GM12872 (cell line): ENCODE measurements around the gene WARS2.
A peak's percentile ranks its signal among the peaks of the same experiment; 100 is the strongest.

Experiments used
- TF ChIP-seq, protein P1 (sequence below): IDR thresholded peaks from 3 replicates; pipeline ENCODE4 v1.5.1; 2011; ENCODE audit warnings: low read depth, mild to moderate bottlenecking, low read length, moderate library complexity; ENCODE audit not compliant: insufficient read depth

Gene WARS2

DNA sequence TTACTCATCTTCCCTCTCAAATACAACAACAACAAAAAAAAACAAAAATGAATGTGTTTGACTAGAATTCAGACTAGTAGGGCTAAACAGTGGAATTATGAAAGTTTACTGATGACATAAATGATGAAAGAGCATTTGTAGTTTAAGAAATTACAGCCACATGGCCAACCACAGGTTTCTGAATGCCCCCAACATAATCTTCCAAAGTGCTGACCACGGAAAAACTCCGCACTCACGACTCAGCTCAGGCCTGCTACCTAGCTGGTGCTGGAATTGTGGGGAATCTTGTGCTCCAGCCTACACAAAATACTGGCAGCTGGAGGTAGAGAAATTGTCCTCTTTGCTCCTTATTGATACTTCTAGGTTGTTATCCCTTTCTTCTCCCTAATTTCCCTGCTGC is 128.7 kb downstream of the WARS2 start:
- TF ChIP-seq, protein P1, sequence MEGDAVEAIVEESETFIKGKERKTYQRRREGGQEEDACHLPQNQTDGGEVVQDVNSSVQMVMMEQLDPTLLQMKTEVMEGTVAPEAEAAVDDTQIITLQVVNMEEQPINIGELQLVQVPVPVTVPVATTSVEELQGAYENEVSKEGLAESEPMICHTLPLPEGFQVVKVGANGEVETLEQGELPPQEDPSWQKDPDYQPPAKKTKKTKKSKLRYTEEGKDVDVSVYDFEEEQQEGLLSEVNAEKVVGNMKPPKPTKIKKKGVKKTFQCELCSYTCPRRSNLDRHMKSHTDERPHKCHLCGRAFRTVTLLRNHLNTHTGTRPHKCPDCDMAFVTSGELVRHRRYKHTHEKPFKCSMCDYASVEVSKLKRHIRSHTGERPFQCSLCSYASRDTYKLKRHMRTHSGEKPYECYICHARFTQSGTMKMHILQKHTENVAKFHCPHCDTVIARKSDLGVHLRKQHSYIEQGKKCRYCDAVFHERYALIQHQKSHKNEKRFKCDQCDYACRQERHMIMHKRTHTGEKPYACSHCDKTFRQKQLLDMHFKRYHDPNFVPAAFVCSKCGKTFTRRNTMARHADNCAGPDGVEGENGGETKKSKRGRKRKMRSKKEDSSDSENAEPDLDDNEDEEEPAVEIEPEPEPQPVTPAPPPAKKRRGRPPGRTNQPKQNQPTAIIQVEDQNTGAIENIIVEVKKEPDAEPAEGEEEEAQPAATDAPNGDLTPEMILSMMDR: no peak

DNA sequence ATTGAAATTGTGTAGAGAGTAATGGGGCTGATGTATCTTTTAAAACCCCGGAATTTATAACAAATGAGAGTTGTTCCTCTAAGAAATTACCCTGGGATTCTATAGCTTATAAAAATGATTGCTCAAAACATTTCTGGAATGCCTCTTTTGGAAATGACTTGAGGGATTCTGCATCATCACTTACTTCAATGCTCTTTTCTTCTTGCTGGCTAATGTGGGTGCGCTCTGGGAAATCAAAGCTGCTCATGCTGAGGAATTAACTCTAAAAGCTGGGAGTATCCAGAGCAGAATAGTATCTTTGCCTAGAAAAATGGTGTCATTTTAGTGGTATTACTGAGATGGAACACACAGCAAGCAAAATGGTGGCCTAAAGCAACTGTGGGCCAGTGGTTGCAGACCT is 129.3 kb downstream of the WARS2 start:
- TF ChIP-seq, protein P1: no peak

DNA sequence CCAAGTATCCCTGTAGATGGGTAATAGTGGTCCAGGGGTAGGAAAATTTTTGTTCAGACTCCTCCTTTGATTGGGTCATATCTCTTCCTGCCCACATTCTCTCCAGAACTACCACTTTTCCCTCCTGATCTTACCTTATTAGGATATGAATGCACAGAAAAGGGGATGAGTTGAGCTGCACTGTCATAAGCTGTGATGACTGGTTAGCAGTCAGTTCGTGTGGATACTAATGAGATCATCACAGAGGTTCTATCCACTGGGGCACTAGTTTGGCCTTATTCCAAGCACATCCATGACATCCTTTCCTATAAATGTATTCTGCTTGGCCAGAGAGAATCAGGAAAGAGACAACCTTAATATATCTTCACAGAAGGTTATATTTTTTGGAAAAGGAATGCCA is 130.3 kb downstream of the WARS2 start:
- TF ChIP-seq, protein P1: no peak

DNA sequence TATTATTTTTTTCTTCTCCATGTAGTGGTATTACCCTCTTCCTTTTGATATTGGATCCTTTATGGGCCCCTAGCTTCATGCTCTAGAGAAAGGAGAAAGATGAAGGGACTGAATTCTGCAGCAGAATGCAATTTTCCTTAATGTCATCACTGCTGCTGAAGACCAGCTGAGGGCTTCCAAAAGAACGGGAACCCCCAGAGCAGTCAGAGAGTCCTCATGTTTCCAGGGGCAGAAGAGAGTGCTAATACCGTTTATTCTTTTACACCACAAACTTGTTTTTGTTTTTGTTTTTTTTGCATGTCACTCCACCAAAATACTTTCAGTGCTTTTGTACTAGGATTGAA is 131.2 kb downstream of the WARS2 start:
- TF ChIP-seq, protein P1: no peak

DNA sequence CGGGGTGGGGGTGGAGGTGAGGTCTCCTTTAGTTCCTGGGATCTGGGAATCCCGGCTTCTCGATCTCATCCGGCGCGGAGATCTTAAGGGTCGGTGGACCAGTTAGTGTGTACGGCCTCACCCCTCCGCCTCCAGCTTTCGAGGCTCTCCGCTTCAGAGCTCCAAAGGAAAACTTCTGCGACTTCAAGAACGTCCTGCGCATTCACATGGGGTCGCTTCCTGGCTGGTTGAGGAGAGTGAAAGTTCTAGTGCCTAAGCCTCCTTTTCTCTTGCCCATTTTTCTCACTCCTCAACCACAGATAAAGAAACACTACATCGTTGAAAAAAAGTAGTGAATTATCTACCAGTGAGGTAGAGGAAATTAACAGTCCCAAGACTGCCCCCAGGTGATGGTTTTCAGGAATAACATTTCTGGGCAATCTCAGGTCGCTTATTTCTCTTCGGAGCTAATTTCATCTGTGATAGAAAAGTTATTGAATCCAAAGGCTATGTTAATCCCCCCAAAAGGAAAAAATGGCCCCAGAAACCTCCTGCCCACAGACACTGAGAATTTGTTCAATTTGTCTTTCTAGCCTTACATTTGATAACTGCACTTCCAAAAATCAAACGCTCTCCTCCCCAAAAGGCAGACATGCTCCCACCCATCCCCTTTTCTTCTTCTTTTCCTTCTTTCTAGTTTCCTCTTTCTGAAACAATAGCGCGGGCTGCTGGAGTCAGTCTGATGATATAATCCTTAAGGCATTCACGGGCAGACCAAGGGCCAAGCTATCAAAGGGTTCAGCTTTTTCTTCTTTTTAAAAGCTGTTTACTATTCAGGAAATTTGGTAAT is 131.8 kb downstream of the WARS2 start:
- TF ChIP-seq, protein P1: peak; percentile 63

DNA sequence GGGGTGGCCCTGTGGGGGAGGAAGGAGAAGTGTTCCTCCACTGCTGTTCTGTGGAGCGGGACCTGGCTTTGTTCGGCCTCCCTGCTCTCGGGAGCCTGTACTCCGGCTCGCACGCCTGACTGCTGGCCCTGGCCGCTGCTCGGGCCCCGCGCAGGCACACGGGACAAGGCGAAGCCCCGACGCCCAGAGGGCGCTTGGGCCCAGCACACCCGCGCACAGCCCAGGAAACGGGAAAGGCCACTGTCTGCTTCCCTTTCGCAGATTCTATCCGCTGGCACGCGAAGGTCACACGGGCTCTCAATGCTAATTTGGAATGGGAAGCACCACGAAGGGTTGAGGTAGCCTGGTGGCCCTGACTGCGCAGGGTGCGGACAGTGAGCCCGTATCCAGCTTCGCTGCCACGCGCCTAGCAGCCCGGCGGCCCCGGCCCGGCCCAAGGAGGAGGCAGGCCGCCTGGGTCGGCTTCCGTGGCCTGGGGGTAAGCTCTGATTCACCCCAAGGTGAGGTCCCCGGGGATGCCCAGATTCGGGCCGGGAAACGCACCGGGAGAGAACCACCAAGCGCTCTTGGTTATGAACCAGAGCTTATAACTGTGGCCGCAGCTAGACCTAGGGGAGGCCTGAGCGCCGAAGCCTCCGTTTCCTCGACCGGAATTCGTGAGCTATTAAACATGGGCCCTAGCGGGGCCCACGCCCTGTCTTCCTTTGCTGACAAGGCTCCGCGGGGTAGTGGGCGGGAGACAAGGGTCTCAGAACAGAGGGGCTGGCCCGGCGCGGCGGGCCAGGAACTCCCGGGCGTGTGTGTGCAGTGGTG is 132.6 kb downstream of the WARS2 start:
- TF ChIP-seq, protein P1: no peak

DNA sequence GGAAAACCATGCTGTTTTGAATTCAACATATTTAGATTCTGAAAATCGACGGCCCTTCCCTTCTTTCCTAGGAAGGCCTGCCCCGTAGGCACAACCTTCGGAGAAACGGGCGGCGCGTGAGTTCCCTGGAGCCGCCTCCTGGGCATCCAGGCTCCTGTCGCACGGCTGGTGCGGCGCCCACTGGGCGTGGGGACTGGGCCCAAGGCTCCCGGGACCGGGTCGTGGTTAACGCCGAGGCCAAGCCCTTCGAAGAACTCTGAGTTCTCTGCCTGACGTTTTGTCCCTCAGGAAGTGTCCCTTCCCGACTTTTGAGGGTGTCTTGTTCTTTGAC is 133.1 kb downstream of the WARS2 start:
- TF ChIP-seq, protein P1: no peak
